Measurements from ENCODE around the gene HLA-DRB5. TPM values are rescaled to one million over a fixed set of nuclear protein-coding genes. Genes with fewer than 3 reads are reported as not detected.

Gene HLA-DRB5
- total RNA-seq, 1 experiment from 2014 or later: 16.1 TPM

DNA sequence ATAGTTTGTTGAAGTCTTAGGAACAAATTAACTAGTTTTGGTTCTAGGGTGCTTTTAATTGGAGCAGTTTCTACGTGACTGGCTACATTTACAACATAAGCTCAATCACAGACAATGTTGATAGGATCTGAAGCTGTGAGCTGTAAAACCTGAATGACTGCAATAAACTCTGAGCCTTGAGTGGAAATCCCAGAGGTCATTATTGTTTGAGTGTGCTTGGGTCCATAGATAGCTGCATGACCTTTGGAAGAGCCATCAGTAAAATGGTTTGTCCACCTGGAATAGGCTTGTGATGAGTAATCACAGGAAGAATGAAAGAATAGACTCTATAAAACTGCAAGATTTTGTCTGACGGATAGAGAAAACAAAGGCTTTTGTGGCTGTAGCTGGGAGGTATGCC, 32.9 kb upstream of the HLA-DRB5 start:
- Mint-ChIP-seq H3K4me1 (ENCODE audit: low read depth, unreplicated experiment) (peaks cover 8% of the 10 kb centered on the region), H3K4me3 (ENCODE audit: low read depth, unreplicated experiment) (no peak overlapping the region), H3K9me3 (ENCODE audit: low read depth, unreplicated experiment) (no peaks in the 10 kb centered on the region), H3K27me3 (ENCODE audit: unreplicated experiment) (peaks cover 14% of the 10 kb centered on the region), H3K36me3 (ENCODE audit: insufficient read depth, unreplicated experiment) (peaks cover 6% of the 10 kb centered on the region), H3K27ac (ENCODE audit: unreplicated experiment) (no peak overlapping the region)
- TF ChIP-seq, protein P1, sequence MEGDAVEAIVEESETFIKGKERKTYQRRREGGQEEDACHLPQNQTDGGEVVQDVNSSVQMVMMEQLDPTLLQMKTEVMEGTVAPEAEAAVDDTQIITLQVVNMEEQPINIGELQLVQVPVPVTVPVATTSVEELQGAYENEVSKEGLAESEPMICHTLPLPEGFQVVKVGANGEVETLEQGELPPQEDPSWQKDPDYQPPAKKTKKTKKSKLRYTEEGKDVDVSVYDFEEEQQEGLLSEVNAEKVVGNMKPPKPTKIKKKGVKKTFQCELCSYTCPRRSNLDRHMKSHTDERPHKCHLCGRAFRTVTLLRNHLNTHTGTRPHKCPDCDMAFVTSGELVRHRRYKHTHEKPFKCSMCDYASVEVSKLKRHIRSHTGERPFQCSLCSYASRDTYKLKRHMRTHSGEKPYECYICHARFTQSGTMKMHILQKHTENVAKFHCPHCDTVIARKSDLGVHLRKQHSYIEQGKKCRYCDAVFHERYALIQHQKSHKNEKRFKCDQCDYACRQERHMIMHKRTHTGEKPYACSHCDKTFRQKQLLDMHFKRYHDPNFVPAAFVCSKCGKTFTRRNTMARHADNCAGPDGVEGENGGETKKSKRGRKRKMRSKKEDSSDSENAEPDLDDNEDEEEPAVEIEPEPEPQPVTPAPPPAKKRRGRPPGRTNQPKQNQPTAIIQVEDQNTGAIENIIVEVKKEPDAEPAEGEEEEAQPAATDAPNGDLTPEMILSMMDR (IDR thresholded peaks at IDR 0.05; ENCODE audit: unreplicated experiment): no peak
- intact Hi-C loops (cut with micrococcal nuclease; ENCODE audit: unreplicated experiment): no loop called here
- no TSS peak for BruUV-seq (replicated peaks)
- CTCF ChIA-PET: no interaction called here
- DNase-seq: no peak

DNA sequence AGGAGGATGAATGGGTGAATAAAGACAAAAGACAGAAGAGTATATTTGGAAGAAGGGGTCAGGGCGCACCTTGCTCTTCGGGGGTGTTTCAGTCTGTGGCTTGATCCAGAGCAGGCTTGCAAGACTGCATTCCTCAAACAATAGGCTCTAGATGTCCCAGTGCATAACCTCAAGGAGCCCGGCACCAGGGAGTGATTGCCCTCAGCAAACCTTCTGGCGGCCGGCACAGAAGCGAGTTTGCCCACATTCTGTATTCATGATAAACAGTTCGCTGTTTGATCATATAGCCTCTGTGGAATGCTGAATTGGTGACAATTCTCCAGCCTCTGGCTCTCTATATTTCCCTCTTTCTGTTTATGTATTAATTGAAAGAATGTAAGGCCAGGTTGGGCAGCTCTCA, 29.7 kb upstream of the HLA-DRB5 start:
- Mint-ChIP-seq H3K27me3 (ENCODE audit: unreplicated experiment) (peaks cover 24% of the 10 kb centered on the region), H3K36me3 (ENCODE audit: insufficient read depth, unreplicated experiment) (peaks cover 12% of the 10 kb centered on the region), H3K4me1 (ENCODE audit: low read depth, unreplicated experiment) (peaks cover 8% of the 10 kb centered on the region), H3K27ac (ENCODE audit: unreplicated experiment) (no peak overlapping the region), H3K9me3 (ENCODE audit: low read depth, unreplicated experiment) (no peaks in the 10 kb centered on the region), H3K4me3 (ENCODE audit: low read depth, unreplicated experiment) (no peak overlapping the region)
- TF ChIP-seq, protein P1 (IDR thresholded peaks at IDR 0.05; ENCODE audit: unreplicated experiment): no peak
- DNase-seq: no peak
- BruUV-seq (replicated peaks): no TSS peak
- CTCF ChIA-PET: interaction anchor here (1.6 to 2.0 kb wide), 2 partner anchors 25 to 37 kb away, joined by 8 to 18 read pairs; no protein-coding TSS in a partner anchor
- intact Hi-C loops (cut with micrococcal nuclease; ENCODE audit: unreplicated experiment): no loop called here

DNA sequence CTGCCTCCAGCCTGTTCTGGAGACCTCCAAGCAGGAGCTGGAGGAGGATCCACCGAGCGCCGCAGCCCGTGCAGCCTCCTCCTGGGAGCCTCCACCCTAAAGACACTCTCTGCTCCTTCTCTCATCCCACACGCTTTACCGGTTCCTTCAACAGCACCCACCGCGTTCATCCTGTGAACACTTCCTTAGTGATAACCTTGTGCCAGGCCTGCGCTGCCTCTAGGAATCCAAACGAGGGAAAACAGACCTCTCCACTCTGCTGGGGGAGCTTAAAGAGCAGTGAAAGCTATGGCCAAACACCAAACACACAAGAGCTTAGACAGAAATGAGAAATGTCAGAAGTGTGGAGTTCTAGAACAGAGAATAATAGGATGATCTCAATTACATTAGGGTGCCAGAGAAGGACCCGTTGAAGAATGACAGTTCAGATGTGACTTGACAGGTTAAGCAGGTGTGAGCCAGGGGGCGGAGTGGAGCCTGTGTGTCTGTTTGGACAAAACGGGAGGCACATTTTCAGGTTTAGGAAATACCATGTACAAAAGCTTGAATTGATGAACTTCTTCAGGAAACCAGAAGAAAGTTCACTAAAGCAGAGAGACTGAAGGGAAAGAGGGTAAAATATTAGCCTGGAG, 28.5 kb upstream of the HLA-DRB5 start:
- no peaks in the 10 kb centered on the region for H3K9me3 Mint-ChIP-seq (ENCODE audit: low read depth, unreplicated experiment)
- no peak for DNase-seq
- TF ChIP-seq, protein P1 (IDR thresholded peaks at IDR 0.05; ENCODE audit: unreplicated experiment): no peak
- H3K27ac Mint-ChIP-seq (ENCODE audit: unreplicated experiment): no peak overlapping the region
- intact Hi-C loops (cut with micrococcal nuclease; ENCODE audit: unreplicated experiment): no loop called here
- H3K27me3 Mint-ChIP-seq (ENCODE audit: unreplicated experiment): peaks cover 24% of the 10 kb centered on the region
- peaks cover 8% of the 10 kb centered on the region for H3K4me1 Mint-ChIP-seq (ENCODE audit: low read depth, unreplicated experiment)
- H3K36me3 Mint-ChIP-seq (ENCODE audit: insufficient read depth, unreplicated experiment): peaks cover 12% of the 10 kb centered on the region
- CTCF ChIA-PET: interaction anchor here (1.6 to 2.0 kb wide), 2 partner anchors 26 to 36 kb away, joined by 8 to 18 read pairs; no protein-coding TSS in a partner anchor
- TSS peak; percentile 72 for BruUV-seq (replicated peaks)
- peak overlapping the region; percentile 59 for H3K4me3 Mint-ChIP-seq (ENCODE audit: low read depth, unreplicated experiment)

DNA sequence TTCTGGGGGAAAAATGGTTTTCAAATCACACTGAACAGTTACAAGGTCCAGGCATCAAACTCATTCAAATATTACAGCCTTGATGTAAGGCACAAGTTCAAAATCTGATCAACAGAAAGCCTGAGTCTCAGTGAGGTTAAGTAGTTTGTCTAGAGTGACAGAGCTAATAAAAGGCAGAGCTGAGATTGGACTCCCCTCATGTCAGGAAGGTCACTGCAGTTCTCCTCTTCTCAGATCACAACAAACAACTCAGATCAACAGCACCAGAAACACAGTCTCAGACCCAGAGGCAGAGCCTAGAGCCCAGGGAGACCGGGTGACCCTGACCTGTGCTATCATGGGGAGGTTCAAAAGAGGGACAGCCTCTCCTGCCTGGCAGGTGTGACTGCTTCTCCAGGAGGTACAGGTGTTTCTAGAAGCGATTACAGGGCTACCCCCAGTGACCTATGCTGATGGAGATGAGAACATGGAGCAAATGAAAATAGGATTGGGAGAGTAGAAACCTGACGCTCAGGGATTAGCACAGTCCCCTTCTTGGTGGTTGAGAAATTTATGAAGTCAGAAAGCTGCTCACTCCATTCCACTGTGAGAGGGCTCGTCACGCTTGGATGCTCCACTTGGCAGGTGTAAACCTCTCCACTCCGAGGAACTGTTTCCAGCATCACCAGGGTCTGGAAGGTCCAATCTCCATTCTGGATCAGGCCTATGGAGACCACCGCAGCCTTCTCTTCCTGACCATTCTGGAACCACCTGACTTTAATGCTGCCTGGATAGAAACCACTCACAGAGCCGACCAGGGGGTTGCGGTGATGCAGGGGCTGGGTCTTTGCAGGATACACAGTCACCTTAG, 24.3 kb upstream of the HLA-DRB5 start:
- Mint-ChIP-seq H3K36me3 (ENCODE audit: insufficient read depth, unreplicated experiment) (peaks cover 12% of the 10 kb centered on the region), H3K9me3 (ENCODE audit: low read depth, unreplicated experiment) (no peaks in the 10 kb centered on the region), H3K27me3 (ENCODE audit: unreplicated experiment) (peaks cover 24% of the 10 kb centered on the region), H3K4me3 (ENCODE audit: low read depth, unreplicated experiment) (no peak overlapping the region), H3K27ac (ENCODE audit: unreplicated experiment) (no peak overlapping the region), H3K4me1 (ENCODE audit: low read depth, unreplicated experiment) (peaks cover 8% of the 10 kb centered on the region)
- intact Hi-C loops (cut with micrococcal nuclease; ENCODE audit: unreplicated experiment): no loop called here
- CTCF ChIA-PET: interaction anchor here (1.0 kb wide), 1 partner anchor 26 kb away, joined by 4 read pairs; no protein-coding TSS in a partner anchor
- BruUV-seq (replicated peaks): no TSS peak
- TF ChIP-seq, protein P1 (IDR thresholded peaks at IDR 0.05; ENCODE audit: unreplicated experiment): no peak
- no peak for DNase-seq

All from Calu3 (cell line).